HG03135 (cell line): ENCODE measurements around the gene IFITM5.
"Not testable (repeated sequence)": the region's sequence is repeated elsewhere in the genome, so short reads cannot be mapped to it uniquely, and the experiment has no call there.

Source experiments
- ATAC-seq: cut with Tn5 transposase; IDR thresholded peaks from one replicate; pipeline ENCODE4 v1.9.1; 2021; ENCODE audit warnings: mild to moderate bottlenecking, moderate library complexity; ENCODE audit not compliant: unreplicated experiment

Gene IFITM5

GRCh38 chr11:313304-313786, 14.0 kb upstream of the IFITM5 start:
- no peak for ATAC-seq

GRCh38 chr11:312092-312816, 12.9 kb upstream of the IFITM5 start:
- ATAC-seq, result no peak

DNA sequence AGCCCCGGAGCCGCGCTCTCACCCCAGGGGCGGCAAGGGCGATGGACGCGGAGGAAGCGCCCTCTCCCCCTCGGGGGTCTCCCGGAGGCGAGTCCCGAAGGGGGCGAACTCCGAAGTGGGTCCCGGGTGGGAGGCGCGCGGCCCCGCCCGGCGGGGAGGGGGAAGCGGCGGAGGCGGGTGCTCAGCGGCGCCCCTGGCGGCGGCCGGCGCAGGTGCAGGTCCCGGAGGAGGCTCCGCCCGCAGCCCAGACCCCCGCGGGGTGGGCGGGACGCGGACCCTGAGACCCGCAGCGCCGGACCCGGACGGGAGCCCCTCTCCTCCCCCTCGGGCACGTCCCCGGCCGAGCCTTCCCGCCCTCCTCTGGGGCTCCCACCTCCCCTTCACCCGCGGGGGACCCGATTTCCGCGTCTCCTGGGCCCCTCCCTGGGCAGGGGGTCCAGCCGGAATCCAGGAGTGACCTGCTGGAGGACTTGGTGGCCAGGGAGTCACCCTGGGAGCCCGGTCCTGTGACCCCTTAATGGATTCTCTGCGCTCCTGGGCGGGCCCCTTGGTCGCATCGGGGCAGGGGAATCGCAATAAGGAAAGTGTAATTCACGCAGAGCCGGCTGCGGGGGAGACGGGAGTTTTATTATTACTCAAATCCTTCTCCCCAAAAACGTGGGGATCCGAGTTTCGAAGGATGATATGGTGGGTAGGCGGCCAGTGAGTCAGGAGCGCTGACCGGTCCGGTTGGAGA, 11.9 kb upstream of the IFITM5 start:
- peak; percentile 32 for ATAC-seq

GRCh38 chr11:309979-310572, 10.8 kb upstream of the IFITM5 start:
- not testable (repeated sequence) for ATAC-seq

GRCh38 chr11:308740-309665, 9.7 kb upstream of the IFITM5 start:
- not testable (repeated sequence) for ATAC-seq

- ATAC-seq, result not testable (repeated sequence)
These were observed 8.7 kb upstream of the IFITM5 start, which contains the start of gene IFITM2 for GRCh38 chr11:307766-308708. Gene IFITM2 (plus strand): TSS chr11:307816. CDS start chr11:308193, 377 bp downstream.

DNA sequence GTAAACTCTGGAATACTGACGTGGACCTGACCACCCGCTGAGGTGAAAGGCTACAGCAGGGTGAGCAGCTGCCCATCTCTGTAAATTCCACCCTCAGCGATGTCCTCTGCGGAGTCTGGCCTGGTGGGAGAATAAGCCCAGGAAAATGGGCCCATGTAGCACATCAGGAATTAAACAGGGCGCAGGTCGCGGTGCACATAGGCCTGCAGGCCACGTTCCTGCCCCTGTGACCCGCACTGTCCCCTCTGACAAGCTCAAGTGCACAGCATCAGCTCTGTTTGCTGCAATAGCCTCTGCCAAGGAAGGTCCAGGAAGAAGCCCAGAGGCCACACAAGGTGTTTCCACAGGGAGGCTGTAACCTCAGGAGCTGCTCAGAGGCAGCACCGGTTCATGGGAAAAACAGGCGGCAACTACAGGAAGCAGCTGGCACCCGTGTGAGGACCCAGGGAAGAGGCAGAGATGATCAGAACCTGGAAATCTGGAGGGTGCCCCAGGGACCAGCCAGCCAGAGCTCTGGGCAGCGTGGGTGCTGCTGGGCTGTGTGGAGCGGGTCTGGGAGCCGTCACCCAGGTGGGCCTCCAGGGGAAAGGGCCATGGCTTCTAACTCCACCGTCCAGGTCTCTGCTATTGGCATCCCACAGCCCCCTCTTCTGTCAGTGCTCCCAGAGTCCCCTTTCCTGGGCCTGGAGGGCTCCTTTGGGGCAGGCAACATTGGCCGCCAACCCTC, 7.5 kb upstream of the IFITM5 start:
- no peak for ATAC-seq

GRCh38 chr11:305844-306211, 6.5 kb upstream of the IFITM5 start:
- ATAC-seq, result no peak

GRCh38 chr11:304915-305843, 5.9 kb upstream of the IFITM5 start:
- ATAC-seq, result no peak

GRCh38 chr11:304061-304506, 4.8 kb upstream of the IFITM5 start:
- ATAC-seq, result no peak

- no peak for ATAC-seq
These were observed 4.0 kb upstream of the IFITM5 start for GRCh38 chr11:303363-303762.

DNA sequence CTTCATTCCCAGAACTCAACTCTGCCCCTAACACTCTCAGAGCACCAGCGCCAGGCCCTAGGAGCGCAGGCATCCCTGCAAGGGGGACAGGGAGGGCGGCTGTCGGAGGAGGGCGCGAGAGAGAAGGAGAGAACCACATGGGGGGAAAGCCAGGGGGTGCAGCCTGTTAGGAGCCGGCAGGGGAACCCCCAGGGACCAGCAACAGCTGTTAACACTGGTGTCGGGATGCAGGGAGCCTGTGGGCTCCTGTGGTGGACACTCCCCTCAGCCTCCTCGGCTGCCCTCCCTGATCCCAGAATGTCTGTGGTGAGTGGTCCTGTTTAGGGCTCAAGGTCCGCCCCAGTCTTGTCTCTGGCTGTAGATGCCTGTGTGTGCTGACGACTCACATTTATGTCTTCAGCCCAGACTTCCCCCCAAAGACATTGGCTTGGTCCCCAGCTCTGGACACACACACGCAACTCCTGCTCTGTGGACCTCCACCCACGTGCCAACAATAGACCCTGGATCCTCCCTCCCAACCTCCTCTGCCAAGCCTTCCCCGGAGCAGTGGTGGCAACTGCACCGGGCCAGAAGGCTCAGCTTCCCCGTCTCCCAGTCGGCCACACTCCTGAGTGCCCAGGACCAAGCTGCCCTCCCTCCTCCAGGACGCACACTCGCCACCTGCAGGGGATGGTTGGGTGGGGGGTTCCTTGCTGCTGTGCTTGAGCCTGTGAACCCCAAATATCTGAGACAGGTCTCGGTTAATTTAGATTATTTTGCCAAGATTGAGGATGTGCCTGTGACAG, 817 bp upstream of the IFITM5 start:
- no peak for ATAC-seq

DNA sequence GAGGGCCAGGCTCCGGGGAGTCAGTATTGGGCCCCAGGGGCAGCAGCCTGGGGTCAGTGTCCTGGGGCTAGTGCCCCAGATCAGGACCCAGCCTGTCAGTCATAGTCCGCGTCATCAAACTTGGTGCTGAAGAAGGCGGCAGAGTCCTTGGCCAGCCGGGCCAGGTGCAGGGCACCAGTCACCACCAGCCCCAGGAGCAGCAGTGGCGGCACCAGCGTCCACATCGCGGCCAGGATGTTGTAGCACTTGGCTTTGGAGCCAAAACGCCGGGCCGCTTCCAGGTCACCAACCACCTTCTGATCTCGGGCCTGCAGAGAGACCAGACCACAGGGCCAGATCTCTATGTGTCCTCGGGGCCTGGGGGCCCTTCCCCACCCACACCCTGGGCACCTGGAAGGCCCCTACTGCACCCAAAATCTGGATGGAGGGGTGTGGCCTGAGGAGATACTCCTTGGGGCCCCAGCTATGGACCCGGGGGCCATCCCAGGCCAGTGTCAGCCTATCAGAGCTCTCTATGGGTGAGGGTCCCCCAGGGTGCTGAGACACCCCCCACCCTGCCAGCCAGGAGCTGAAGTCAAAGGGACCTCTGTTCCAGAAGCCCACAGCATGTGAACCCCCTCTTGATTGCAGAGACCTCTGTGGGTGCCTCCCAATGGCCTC, 790 bp downstream of the IFITM5 start:
- no peak for ATAC-seq

GRCh38 chr11:297586-298405, 1.5 kb downstream of the IFITM5 start:
- no peak for ATAC-seq

DNA sequence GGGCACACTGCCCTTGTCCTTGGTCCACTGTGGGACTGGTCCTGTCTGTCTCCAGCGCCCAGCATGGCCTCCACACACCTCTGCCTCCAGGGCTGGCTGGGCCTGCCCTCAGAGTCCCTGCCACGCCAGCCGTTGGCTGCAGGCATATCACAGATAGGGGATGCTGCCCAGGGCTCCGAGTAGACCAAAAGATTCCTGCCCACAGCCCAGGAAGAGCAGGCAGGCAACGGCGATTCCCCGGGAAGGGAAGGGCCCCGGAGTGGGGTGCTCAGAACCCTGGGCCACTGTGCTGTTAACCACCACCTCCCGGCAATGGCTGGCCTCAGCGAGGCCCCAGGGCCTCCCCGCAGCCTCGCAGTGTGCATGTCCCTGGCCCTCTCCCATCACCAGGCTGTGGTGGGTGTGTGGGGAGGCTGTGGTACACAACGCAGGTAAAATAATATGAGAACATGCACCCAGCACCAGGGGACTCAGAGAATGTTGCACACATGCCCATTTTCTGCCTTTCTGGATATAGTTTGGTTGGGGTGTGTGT, 2.2 kb downstream of the IFITM5 start:
- no peak for ATAC-seq
